Measurements from ENCODE around the gene EPO. TPM values are rescaled to one million over a fixed set of nuclear protein-coding genes. Genes with fewer than 3 reads are reported as not detected.

Gene EPO
- total RNA-seq, 4 donors from 2014 or later, result not detected

- WGBS, 2 donors, result 80 to 100% methylated on average over 1 of the region's 37 CpGs
- no peaks in the 10 kb centered on the region for H3K9me3 ChIP-seq
- TF ChIP-seq POLR2A (IDR thresholded peaks at IDR 0.05), result no peak
- TF ChIP-seq CTCF (IDR thresholded peaks at IDR 0.05), result no peak
- peaks cover 20 to 45% (median 25%) of the 10 kb centered on the region in 3 donors for H3K4me1 ChIP-seq
- H3K27ac ChIP-seq, result no peak overlapping the region
- no peak overlapping the region for H3K4me3 ChIP-seq
- peaks cover 60 to 97% (median 70%) of the 10 kb centered on the region in 3 donors for H3K36me3 ChIP-seq
- intact Hi-C loops (cut with DNase I), result no loop called here
- H3K27me3 ChIP-seq, result no peaks in the 10 kb centered on the region
- no peak for DNase-seq
Measured at GRCh38 chr7:100683659-100684533, 36.4 kb upstream of the EPO start.

- no peak for DNase-seq
- H3K36me3 ChIP-seq, result peaks cover 55 to 97% (median 64%) of the 10 kb centered on the region in 3 donors
- TF ChIP-seq CTCF (IDR thresholded peaks at IDR 0.05) (no peak), POLR2A (IDR thresholded peaks at IDR 0.05) (no peak)
- intact Hi-C loops (cut with DNase I), result no loop called here
- no peaks in the 10 kb centered on the region for H3K9me3 ChIP-seq
- WGBS, 2 donors, result 90% methylated on average over 2 of the region's 16 CpGs; no CpG with 5 or more reads in 1 of the 2 donors
- peaks cover 14 to 45% (median 27%) of the 10 kb centered on the region in 3 donors for H3K4me1 ChIP-seq
- no peaks in the 10 kb centered on the region for H3K27me3 ChIP-seq
- no peak overlapping the region for H3K4me3 ChIP-seq
- no peak overlapping the region for H3K27ac ChIP-seq
Measured at GRCh38 chr7:100684534-100685042, 35.7 kb upstream of the EPO start.

- no peak overlapping the region for H3K27ac ChIP-seq
- TF ChIP-seq CTCF (IDR thresholded peaks at IDR 0.05) (no peak), POLR2A (IDR thresholded peaks at IDR 0.05) (no peak)
- no peak for DNase-seq
- H3K27me3 ChIP-seq, result no peaks in the 10 kb centered on the region
- no peak overlapping the region for H3K4me3 ChIP-seq
- H3K36me3 ChIP-seq, result peaks cover 55 to 97% (median 62%) of the 10 kb centered on the region in 3 donors
- intact Hi-C loops (cut with DNase I), result no loop called here
- 80 to 86% methylated on average over 2 to 7 of the region's 18 CpGs for WGBS, 2 donors
- H3K9me3 ChIP-seq, result no peaks in the 10 kb centered on the region
- H3K4me1 ChIP-seq, result peaks cover 9 to 45% (median 24%) of the 10 kb centered on the region in 3 donors
Measured at GRCh38 chr7:100685049-100685605, 35.1 kb upstream of the EPO start.

- 85 to 89% methylated on average over 7 to 16 of the region's 17 CpGs for WGBS, 2 donors
- H3K4me1 ChIP-seq, result peaks cover 4 to 45% (median 18%) of the 10 kb centered on the region in 3 donors
- no peak for DNase-seq
- no peaks in the 10 kb centered on the region for H3K9me3 ChIP-seq
- H3K4me3 ChIP-seq, result no peak overlapping the region
- TF ChIP-seq CTCF (IDR thresholded peaks at IDR 0.05) (no peak), POLR2A (IDR thresholded peaks at IDR 0.05) (no peak)
- H3K27me3 ChIP-seq, result no peaks in the 10 kb centered on the region
- intact Hi-C loops (cut with DNase I), result no loop called here
- no peak overlapping the region for H3K27ac ChIP-seq
- peaks cover 55 to 95% (median 62%) of the 10 kb centered on the region in 3 donors for H3K36me3 ChIP-seq
Measured at GRCh38 chr7:100685631-100686145, 34.6 kb upstream of the EPO start.

Data from esophagus squamous epithelium (tissue), 5 donors.